Adrenal gland (tissue), 5 donors: ENCODE results near the gene SAMM50.

Experiments
- CTCF ChIP-seq, 6 experiments: fragments of 450-650 bp in 4 of 6; fragments of 200-600 bp in 2 of 6; sonication (generic) in 1 of 6; IDR thresholded peaks; 1 replicate in 5 of 6; 2 replicates in 1 of 6; pipeline versions ENCODE4 v1.5.1 to v1.8.0; 2016 to 2021; ENCODE audit warnings: antibody characterized with exemption in 6 of 6, mild to moderate bottlenecking in 2 of 6, moderate library complexity in 1 of 6
- POLR2A ChIP-seq, 2 donors: fragments of 450-650 bp; IDR thresholded peaks; one replicate each; pipeline ENCODE4 v1.6.1; 2017; ENCODE audit warnings: antibody characterized with exemption in 2 of 2, mild to moderate bottlenecking in 2 of 2, moderate library complexity in 1 of 2
- donor health status: DM: no; HTN: no; CAD: no.

GRCh38 chr22:43921370-43921769, 33.9 kb upstream of the SAMM50 start:
- TF ChIP-seq POLR2A (IDR thresholded peaks at IDR 0.05) = no peak
- no peak for TF ChIP-seq CTCF (IDR thresholded peaks at IDR 0.05)
